GM19463 (cell line): ENCODE measurements around the gene SFTPA1.
"Not testable (repeated sequence)": the region's sequence is repeated elsewhere in the genome, so short reads cannot be mapped to it uniquely, and the experiment has no call there.

Experiments used
- ATAC-seq: cut with Tn5 transposase; IDR thresholded peaks from one replicate; pipeline ENCODE4 v1.9.1; 2021; ENCODE audit warnings: mild to moderate bottlenecking, moderate library complexity; ENCODE audit not compliant: unreplicated experiment

Gene SFTPA1

GRCh38 chr10:79608505-79609375 lies 2.0 kb upstream of the SFTPA1 start:
- no peak for ATAC-seq

GRCh38 chr10:79611193-79611976 lies 646 bp downstream of the SFTPA1 start:
- ATAC-seq = not testable (repeated sequence)

DNA sequence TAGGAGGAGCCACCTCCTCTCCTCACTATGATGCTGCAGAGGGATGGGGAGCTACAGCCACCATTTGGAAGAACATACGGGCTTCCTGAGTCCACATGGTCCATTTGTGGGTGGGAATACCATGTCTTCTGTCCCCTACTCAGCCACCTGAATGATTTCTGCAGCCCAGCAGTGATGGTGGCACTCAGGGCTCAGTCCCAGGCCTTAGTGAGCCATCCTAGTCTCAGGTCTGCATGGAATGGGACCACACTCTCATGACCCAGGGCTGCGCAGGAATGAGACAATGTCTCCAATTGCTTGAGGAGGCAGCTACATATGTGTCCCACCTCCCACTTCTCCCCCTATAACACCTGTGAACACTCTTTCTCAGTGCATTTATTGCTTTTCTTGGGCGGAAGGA lies 4.8 kb downstream of the SFTPA1 start:
- no peak for ATAC-seq

DNA sequence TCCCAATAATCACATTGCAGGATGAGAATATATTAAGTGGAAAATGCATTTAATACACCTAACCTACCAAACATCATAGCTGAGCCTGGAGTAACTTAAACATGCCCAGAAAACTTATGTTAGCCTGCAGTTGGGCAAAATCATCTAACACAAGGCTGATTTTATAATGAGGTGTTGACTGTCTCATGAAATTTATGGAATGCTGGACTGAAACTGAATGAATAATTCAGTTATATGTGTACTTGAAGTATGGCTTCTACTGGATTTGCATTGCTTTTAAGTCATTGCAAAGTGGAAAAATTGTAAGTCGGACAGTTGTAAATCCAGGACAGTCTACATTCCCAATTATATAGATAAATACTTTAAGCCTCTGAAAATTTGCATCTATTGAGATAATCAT lies 5.4 kb downstream of the SFTPA1 start:
- no peak for ATAC-seq

GRCh38 chr10:79623663-79624062 lies 12.9 kb downstream of the SFTPA1 start:
- ATAC-seq = not testable (repeated sequence)

DNA sequence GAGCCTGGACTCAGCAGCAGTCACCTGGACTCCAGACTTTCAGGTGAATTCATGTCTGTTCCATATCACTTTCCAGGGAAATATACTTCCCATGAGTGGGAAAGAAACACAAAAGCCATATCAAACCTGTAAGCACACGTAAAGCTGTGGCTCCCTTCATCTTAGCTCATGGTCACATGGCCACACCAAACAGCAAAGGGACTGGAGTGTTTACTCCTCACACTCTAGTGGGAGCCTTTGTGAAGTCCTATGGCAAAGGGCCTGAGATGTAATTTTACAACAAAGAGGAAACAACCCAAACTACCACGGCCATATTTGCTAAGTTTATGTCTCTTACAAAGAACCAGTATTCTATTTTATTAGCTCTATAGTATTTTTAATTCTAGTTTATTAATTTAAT lies 16.3 kb downstream of the SFTPA1 start:
- ATAC-seq = no peak

- ATAC-seq = no peak
These were observed 17.3 kb downstream of the SFTPA1 start for GRCh38 chr10:79628083-79628482.

- no peak for ATAC-seq
These were observed 18.5 kb downstream of the SFTPA1 start for GRCh38 chr10:79628988-79629954.

DNA sequence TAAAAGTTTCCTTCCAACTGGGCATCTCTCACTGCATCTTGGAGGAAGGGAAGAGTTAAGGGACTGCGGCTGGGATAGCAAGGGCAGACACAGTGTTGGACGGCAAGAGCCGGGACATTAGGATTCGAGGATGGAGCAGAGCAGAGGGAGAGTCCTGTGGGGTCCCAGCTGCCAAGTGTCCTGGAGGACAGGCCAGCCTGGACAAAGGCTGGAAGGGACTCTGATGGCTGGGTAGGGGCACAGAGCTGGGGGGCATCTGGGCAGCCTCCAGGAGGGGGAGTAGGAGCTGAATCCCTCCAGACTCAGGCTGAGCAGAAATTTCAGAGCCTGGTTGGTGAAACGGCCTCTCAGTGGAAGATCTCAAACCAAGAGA lies 19.2 kb downstream of the SFTPA1 start:
- no peak for ATAC-seq

- not testable (repeated sequence) for ATAC-seq
These were observed 26.0 kb downstream of the SFTPA1 start for GRCh38 chr10:79636654-79637199.

DNA sequence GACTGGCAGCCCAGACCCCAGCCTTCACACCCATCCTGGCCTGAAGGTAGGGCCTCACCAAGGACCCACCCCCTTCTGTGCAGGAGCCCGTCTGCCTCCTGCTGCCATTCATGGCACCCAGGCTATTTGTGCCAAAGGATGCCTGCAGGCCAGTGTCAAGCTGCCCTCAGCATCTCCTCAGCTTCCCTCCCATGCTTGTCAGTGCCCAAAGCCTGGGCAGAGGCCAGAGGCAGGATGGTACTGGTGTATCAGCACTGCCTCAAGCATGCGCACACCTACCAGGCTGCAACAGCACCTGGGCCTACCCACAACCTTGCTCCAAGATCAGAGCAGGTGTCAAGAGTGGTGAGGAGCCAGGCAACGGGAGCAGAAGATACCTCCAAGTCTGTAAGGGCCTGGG lies 27.6 kb downstream of the SFTPA1 start:
- ATAC-seq = no peak

DNA sequence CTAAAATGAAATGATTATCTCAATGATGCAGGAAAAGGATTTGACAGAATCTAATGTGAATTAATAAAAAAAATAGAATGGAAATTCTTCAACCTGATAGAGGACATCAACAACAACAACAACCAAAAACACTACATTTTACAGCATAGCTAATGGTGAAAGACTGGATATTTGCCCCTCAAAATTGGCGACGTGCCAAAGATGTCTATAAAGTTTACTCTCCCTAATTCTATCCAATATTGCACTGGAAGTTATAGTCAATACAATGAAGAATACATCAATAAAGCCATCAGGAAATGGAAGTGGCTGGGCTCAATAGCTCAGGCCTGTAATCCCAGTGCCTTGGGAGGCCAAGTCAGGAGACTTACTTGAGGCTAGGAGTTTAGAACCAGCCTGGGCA lies 42.0 kb downstream of the SFTPA1 start:
- not testable (repeated sequence) for ATAC-seq

DNA sequence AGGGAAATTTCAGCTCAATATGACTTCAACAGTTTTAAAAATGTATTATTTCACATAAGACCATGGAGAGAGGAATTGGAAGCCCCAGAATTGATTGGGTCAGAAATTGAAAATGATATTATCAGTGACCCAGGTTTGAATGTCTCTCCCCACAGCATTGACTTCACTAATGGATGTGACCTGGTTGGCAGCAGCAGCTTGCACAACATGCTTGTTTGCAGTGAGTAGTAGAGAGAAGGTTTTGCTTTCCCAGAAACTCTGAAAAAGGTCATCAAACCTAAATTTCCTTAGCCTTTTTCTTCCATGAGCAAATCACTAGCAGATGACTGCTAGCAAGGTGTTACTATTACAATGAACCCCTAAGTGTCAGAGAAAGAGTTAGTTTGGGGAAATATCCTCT lies 52.5 kb downstream of the SFTPA1 start:
- ATAC-seq = not testable (repeated sequence)

GRCh38 chr10:79664686-79665085 lies 53.9 kb downstream of the SFTPA1 start:
- ATAC-seq = not testable (repeated sequence)
